ENCODE results near the gene USP33. TPM values are rescaled to one million over a fixed set of nuclear protein-coding genes. Genes with fewer than 3 reads are reported as not detected.

USP33 gene
- total and polyA plus RNA-seq, 2 of the 13 experiments (the other 11 are each of a cell fraction or from before 2014, with no cell fraction given), result 32.0 to 49.1 TPM

- TF ChIP-seq THAP8 (CRISPR knock-in tag; IDR thresholded peaks at IDR 0.05; ENCODE audit: borderline replicate concordance) (no peak), ZSCAN29 (CRISPR knock-in tag; conservative IDR thresholded peaks at IDR 0.05) (no peak), GLI4 (CRISPR knock-in tag; IDR thresholded peaks at IDR 0.05; ENCODE audit: borderline replicate concordance) (no peak), ZNF7 (CRISPR knock-in tag; IDR thresholded peaks at IDR 0.05) (no peak), ATAD3A (CRISPR knock-in tag; IDR thresholded peaks at IDR 0.05) (no peak), ZNF670 (CRISPR knock-in tag; IDR thresholded peaks at IDR 0.05; ENCODE audit: borderline replicate concordance) (0 out of 2 replicates have a peak, but pooled peaks have one; percentile 66), GZF1 (CRISPR knock-in tag; IDR thresholded peaks at IDR 0.05) (no peak), ZFP82 (CRISPR knock-in tag; IDR thresholded peaks at IDR 0.05; ENCODE audit: borderline replicate concordance) (no peak), NPAS2 (CRISPR knock-in tag; IDR thresholded peaks at IDR 0.05; ENCODE audit: borderline replicate concordance) (no peak), RFXANK (CRISPR knock-in tag; IDR thresholded peaks at IDR 0.05) (no peak), SMAD1 (CRISPR knock-in tag; IDR thresholded peaks at IDR 0.05; ENCODE audit: borderline replicate concordance, low read depth) (no peak), MTA1 (CRISPR knock-in tag; IDR thresholded peaks at IDR 0.05; ENCODE audit: borderline replicate concordance) (no peak), HOXA9 (CRISPR knock-in tag; IDR thresholded peaks at IDR 0.05; ENCODE audit: borderline replicate concordance) (no peak), SIX4 (CRISPR knock-in tag; IDR thresholded peaks at IDR 0.05) (no peak), PHB2 (IDR thresholded peaks at IDR 0.05; ENCODE audit: partially characterized antibody) (no peak), ZNF34 (CRISPR knock-in tag; IDR thresholded peaks at IDR 0.05; ENCODE audit: borderline replicate concordance) (no peak), MTA3 (CRISPR knock-in tag; IDR thresholded peaks at IDR 0.05) (no peak), ELF4 (CRISPR knock-in tag; IDR thresholded peaks at IDR 0.05; ENCODE audit: borderline replicate concordance) (no peak), NFAT5 (CRISPR knock-in tag; IDR thresholded peaks at IDR 0.05) (no peak)
- TF ChIP-seq, protein P1, sequence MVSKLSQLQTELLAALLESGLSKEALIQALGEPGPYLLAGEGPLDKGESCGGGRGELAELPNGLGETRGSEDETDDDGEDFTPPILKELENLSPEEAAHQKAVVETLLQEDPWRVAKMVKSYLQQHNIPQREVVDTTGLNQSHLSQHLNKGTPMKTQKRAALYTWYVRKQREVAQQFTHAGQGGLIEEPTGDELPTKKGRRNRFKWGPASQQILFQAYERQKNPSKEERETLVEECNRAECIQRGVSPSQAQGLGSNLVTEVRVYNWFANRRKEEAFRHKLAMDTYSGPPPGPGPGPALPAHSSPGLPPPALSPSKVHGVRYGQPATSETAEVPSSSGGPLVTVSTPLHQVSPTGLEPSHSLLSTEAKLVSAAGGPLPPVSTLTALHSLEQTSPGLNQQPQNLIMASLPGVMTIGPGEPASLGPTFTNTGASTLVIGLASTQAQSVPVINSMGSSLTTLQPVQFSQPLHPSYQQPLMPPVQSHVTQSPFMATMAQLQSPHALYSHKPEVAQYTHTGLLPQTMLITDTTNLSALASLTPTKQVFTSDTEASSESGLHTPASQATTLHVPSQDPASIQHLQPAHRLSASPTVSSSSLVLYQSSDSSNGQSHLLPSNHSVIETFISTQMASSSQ (IDR thresholded peaks at IDR 0.05; ENCODE audit: low read depth), result no peak
- TF ChIP-seq, protein P1 (CRISPR knock-in tag; IDR thresholded peaks at IDR 0.05; ENCODE audit: borderline replicate concordance), result no peak
Measured at GRCh38 chr1:77655431-77655974, 104.1 kb downstream of the USP33 start (continued).
